Left colon (tissue), 2 donors: ENCODE data around the gene PRAMEF20. TPM values are rescaled to one million over a fixed set of nuclear protein-coding genes. Genes with fewer than 3 reads are reported as not detected.
A peak's percentile ranks its signal among the peaks of the same experiment; 100 is the strongest.

Experiments
- ATAC-seq: fragments of 200-7000 bp; cut with Tn5 transposase; one replicate; pipeline ENCODE4 v1.9.1; 2020; ENCODE audit warnings: mild to moderate bottlenecking, moderate library complexity
- DNase-seq, 2 donors: peaks; one replicate each; pipeline ENCODE4 v3.0.0-alpha.2; 2020
- intact Hi-C, 2 donors: fragments of 100-400 bp; cut with DNase I in 1 of 2; cut with micrococcal nuclease in 1 of 2; formaldehyde crosslinking; loops; one replicate each; pipeline versions ENCODE4 v1.11.2 to v1.14.0; 2022; cut with DNase I, micrococcal nuclease
- total RNA-seq, 2 donors: library from RNA; stranded (reverse); fragmentation: NEBNext Ultra II Directional; extraction: Animal tissue kit (Norgen Biotek cat#: 25700); gene quantifications; one replicate each; pipeline ENCODE4 v1.2.1, GENCODE V29; 2021
- donor health status: DM: no; HTN: no; CAD: no.
- donor health status: DM: yes; HTN: yes; CAD: no.

Gene PRAMEF20
- total RNA-seq, 2 donors from 2014 or later = not detected

GRCh38 chr1:13451399-13451965, 41.2 kb downstream of the PRAMEF20 start:
- intact Hi-C loops = no loop called here
- no peak for DNase-seq
- peak; percentile 32 for ATAC-seq

DNA sequence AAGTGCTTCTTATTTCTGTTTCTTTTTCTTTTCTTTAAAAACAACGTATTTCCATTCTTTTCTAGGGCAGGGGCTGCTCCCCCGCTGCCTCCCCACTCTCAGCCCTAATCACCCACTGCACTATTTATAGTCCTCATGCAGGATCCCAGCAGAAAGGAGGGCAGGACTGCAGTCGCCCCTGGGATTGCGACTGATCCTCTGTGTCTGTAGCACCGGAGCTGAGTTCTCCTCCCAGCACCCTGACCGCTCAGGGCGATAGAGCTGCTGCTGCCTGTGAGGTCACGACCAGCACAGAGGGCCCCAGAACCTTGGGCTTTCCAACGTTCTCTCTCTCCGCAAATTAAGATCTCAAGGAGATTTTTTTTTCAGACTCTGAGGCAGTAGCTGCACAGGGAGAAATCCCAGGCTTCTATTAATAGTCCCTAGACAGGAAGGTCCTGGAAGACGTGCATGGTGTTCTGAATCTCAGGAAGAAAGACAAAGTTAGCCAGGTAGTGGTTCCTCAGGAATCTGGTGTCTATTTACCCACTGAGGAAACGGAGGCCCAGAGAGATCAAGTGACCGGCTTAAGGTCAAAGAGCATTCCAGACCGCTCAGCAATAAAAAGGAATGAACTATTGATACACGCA, 46.8 kb downstream of the PRAMEF20 start:
- DNase-seq (no peak), ATAC-seq (no peak)
- intact Hi-C loops = no loop called here

DNA sequence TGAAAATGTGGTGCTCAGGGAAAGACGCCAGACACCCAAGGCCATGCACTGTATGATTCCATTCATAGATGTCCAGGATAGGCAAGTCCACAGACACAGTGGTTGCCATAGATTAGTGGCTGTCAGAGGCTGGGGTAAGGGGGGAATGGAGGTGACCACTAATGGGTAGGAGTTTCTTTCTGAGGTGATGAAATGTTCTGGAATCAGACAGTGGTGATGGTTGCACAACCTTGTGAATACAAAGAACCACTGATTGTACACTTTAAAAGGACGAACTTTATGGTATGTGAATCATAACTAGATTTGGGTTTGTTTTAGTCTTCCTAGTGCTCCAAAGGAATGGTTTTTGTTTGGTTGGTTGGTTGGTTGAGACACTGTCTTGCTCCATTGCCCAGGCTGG, 51.7 kb downstream of the PRAMEF20 start:
- intact Hi-C loops = no loop called here
- no peak for DNase-seq
- ATAC-seq = no peak

- no peak for DNase-seq
- ATAC-seq = no peak
Observed at GRCh38 chr1:13462682-13463081, 52.4 kb downstream of the PRAMEF20 start.

DNA sequence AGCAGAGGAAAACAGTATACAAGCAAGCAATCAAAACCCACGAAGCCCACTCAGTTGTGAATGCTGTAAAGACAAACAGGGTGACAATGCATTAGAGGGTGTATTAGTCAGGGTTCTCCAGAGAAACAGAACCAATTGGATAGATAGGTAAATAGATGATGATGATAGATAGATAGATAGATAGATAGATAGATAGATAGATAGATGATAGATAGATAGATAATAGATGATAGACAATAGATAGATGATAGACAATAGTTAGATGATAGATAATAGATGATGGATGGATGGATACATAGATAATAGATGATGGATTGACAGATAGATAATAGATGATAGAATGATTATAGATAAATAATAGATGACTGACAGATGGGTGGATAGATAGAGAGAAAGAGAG, 55.3 kb downstream of the PRAMEF20 start:
- intact Hi-C loops = no loop called here
- DNase-seq (no peak), ATAC-seq (no peak)

More at GRCh38 chr1:13462682-13463081, 52.4 kb downstream of the PRAMEF20 start:
- intact Hi-C loops = no loop called here

GRCh38 chr1:13469343-13469742, 59.1 kb downstream of the PRAMEF20 start:
- intact Hi-C loops = no loop called here
- ATAC-seq = no peak

More at GRCh38 chr1:13469343-13469742, 59.1 kb downstream of the PRAMEF20 start:
- DNase-seq = no peak

Other genes starting within 250 kb of the PRAMEF20 start
- gene HNRNPCL4, start 244.8 kb upstream of the PRAMEF20 start, total RNA-seq = not detected
- not detected for gene PRAMEF9, start 238.6 kb upstream of the PRAMEF20 start, total RNA-seq
- gene PRAMEF13, start 209.0 kb upstream of the PRAMEF20 start, total RNA-seq = not detected
- not detected for gene PRAMEF18, start 184.3 kb upstream of the PRAMEF20 start, total RNA-seq
- gene PRAMEF5, start 156.3 kb upstream of the PRAMEF20 start, total RNA-seq = not detected
- gene PRAMEF8, start 125.3 kb upstream of the PRAMEF20 start, total RNA-seq = not detected
- not detected for gene PRAMEF33, start 106.9 kb upstream of the PRAMEF20 start, total RNA-seq
- gene PRAMEF15, start 94.9 kb upstream of the PRAMEF20 start, total RNA-seq = not detected
- not detected for gene PRAMEF14, start 63.3 kb upstream of the PRAMEF20 start, total RNA-seq
- not detected for gene PRAMEF19, start 38.5 kb upstream of the PRAMEF20 start, total RNA-seq
- not detected for gene PRAMEF17, start 20.8 kb upstream of the PRAMEF20 start, total RNA-seq
- not detected for gene LRRC38, start 103.6 kb downstream of the PRAMEF20 start, total RNA-seq
- gene PDPN, start 173.4 kb downstream of the PRAMEF20 start, total RNA-seq = 1 to 10 TPM; 4.1 to 4.2 TPM